Activated T-cell treated with anti-CD3 and anti-CD28 coated beads for 1 hour (primary cell): ENCODE data around the gene C13orf42.

Experiments used
- DNase-seq: peaks from one replicate; pipeline ENCODE4 v3.0.0-alpha.2; 2020; ENCODE audit warnings: low read depth

C13orf42 gene

GRCh38 chr13:51033421-51034185 is 77.5 kb downstream of the C13orf42 start:
- no peak for DNase-seq

- DNase-seq = no peak
These were observed 78.2 kb downstream of the C13orf42 start for GRCh38 chr13:51032831-51033230.
